GM23338 (cell line): ENCODE data around the gene RABL6. TPM values are rescaled to one million over a fixed set of nuclear protein-coding genes. Genes with fewer than 3 reads are reported as not detected.

ENCODE experiments used
- ATAC-seq: fragments of 200-7000 bp; cut with Tn5 transposase; 3 replicates; pipeline ENCODE4 v1.9.1; 2020
- DNase-seq: peaks from one replicate; pipeline ENCODE4 v3.0.0-alpha.2; 2015; ENCODE audit warnings: low spot score
- H2AFZ ChIP-seq: fragments of 200-600 bp; sonication (generic); 2 replicates; pipeline ENCODE4 v1.8.0; 2016; ENCODE audit warnings: antibody characterized with exemption, mild to moderate bottlenecking, moderate library complexity
- H3F3A ChIP-seq: fragments of 200-600 bp; sonication (generic); replicated peaks from 2 replicates; pipeline ENCODE4 v1.8.0; 2017; ENCODE audit warnings: antibody characterized with exemption, mixed run types, low read depth
- H3K27ac ChIP-seq: fragments of 200-600 bp; sonication (generic); 2 replicates; pipeline ENCODE4 v1.6.1; 2016; ENCODE audit warnings: low read depth
- H3K27me3 ChIP-seq: fragments of 200-600 bp; sonication (generic); 2 replicates; pipeline ENCODE4 v1.8.0; 2016; ENCODE audit warnings: mild to moderate bottlenecking, mixed run types, moderate library complexity; ENCODE audit not compliant: insufficient read depth
- H3K36me3 ChIP-seq: fragments of 200-600 bp; sonication (generic); 2 replicates; pipeline ENCODE4 v1.8.0; 2016; ENCODE audit warnings: mild to moderate bottlenecking; ENCODE audit not compliant: insufficient read depth
- H3K4me1 ChIP-seq: fragments of 200-600 bp; sonication (generic); 2 replicates; pipeline ENCODE4 v1.8.0; 2016; ENCODE audit warnings: mild to moderate bottlenecking, moderate library complexity; ENCODE audit not compliant: insufficient read depth
- H3K4me2 ChIP-seq: fragments of 200-600 bp; sonication (generic); 2 replicates; pipeline ENCODE4 v1.7.1; 2017; ENCODE audit warnings: mixed run types
- H3K4me3 ChIP-seq: fragments of 200-600 bp; sonication (generic); 2 replicates; pipeline ENCODE4 v1.6.1; 2016; ENCODE audit warnings: mixed run types
- H3K79me2 ChIP-seq: fragments of 200-600 bp; sonication (generic); replicated peaks from 2 replicates; pipeline ENCODE4 v1.8.0; 2017; ENCODE audit warnings: mild to moderate bottlenecking; ENCODE audit not compliant: insufficient read depth
- H3K9me2 ChIP-seq: fragments of 200-600 bp; sonication (generic); 2 replicates; pipeline ENCODE4 v1.8.0; 2017; ENCODE audit not compliant: insufficient read depth
- H4K20me1 ChIP-seq: fragments of 200-600 bp; sonication (generic); replicated peaks from 2 replicates; pipeline ENCODE4 v1.8.0; 2017; ENCODE audit warnings: mild to moderate bottlenecking; ENCODE audit not compliant: insufficient read depth
- H3K27ac Mint-ChIP-seq: 2 replicates; pipeline ENCODE4 v1.8.0; 2020; ENCODE audit warnings: inconsistent platforms, mild to moderate bottlenecking, moderate library complexity, mixed read lengths
- H3K27me3 Mint-ChIP-seq: 3 replicates; pipeline ENCODE4 v1.8.0; 2022; ENCODE audit warnings: low read depth, mild to moderate bottlenecking, moderate library complexity, mixed read lengths, inconsistent platforms; ENCODE audit not compliant: insufficient read depth, poor library complexity
- H3K36me3 Mint-ChIP-seq: 3 replicates; pipeline ENCODE4 v1.8.0; 2021; ENCODE audit warnings: low read depth, mild to moderate bottlenecking, inconsistent platforms, moderate library complexity, mixed read lengths
- H3K4me1 Mint-ChIP-seq: 3 replicates; pipeline ENCODE4 v1.8.0; 2020; ENCODE audit warnings: mild to moderate bottlenecking, inconsistent platforms, mixed read lengths
- H3K4me3 Mint-ChIP-seq: 3 replicates; pipeline ENCODE4 v1.8.0; 2021; ENCODE audit warnings: moderate library complexity, mild to moderate bottlenecking, inconsistent platforms, mixed read lengths
- H3K9me3 Mint-ChIP-seq: 3 replicates; pipeline ENCODE4 v1.8.0; 2020; ENCODE audit warnings: moderate library complexity, mild to moderate bottlenecking, inconsistent platforms, mixed read lengths
- NANOG ChIP-seq: IDR thresholded peaks from 2 replicates; pipeline ENCODE4 v1.6.1; 2016; ENCODE audit warnings: antibody characterized with exemption, borderline replicate concordance
- polyA plus RNA-seq: library from polyadenylated mRNA; unstranded; fragments of >200 nt; fragmentation: Nextera tagmentation; extraction: Ambion mirVana; gene quantifications from 2 replicates; pipeline ENCODE4 v1.2.1, GENCODE V29; 2016
- total RNA-seq: library from RNA; depleted of rRNA; stranded (reverse); fragments of >200 nt; shearing (Covaris generic); gene quantifications from 2 replicates; pipeline ENCODE4 v1.2.3, GENCODE V29; 2014
- TF ChIP-seq, protein P1 (sequence below): fragments of 250-450 bp; sonication (Bioruptor Pico); IDR thresholded peaks from 2 replicates; pipeline ENCODE4 v1.5.0; 2020; ENCODE audit warnings: mild to moderate bottlenecking, moderate library complexity
- TF ChIP-seq, protein P2 (sequence below): IDR thresholded peaks from one replicate; pipeline ENCODE4 v1.6.1; 2018; ENCODE audit warnings: antibody characterized with exemption; ENCODE audit not compliant: unreplicated experiment

Gene RABL6
- total and polyA plus RNA-seq, 2 experiments from 2014 or later: 59.1 to 127 TPM

DNA sequence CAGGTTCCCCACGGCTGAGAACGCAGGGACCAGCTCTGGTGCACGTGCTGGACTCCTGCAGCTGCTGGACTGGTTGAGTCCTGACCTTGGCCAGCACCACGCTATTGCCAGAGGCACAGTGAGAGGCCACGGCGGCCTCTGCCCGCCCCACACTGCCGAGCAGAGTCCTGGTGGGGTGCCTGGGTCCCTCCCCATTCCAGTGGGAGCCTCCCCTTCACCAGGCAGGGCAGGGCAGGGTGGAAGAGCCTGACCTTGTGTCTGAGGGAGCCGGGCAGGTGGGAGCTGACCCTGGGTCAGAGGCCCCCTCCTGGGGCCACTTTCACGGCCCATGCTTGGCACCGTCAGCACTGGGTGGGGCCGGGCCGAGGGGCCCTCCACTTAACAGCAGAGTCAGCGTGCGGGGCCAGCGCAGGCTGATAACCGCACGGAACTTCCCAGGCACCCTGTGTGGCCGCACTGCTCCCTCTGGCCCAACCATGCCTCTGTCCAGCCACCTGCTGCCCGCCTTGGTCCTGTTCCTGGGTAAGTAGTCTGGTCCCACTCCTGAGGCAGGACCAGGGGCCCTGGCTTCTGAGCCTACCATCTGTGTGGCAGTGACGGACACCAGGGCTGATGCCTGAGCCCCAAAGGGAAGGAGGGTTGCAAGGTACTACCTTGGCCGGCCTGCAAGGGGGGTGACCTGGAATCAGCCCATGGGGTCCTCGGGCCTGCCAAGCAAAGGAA is 44.4 kb downstream of the RABL6 start, which contains the start of gene MAMDC4:
Gene MAMDC4, plus strand, starts transcription at position 406 of the 723 bp plus-strand sequence. Its CDS starts 71 bp downstream, at position 477.
- Mint-ChIP-seq H3K4me1 (no peaks in the 10 kb centered on the region; the same call in 2 of the 3 replicates), H3K27me3 (peaks cover 16% of the 10 kb centered on the region), H3K4me3 (no peak within 1 kb of the TSS), H3K36me3 (peaks cover 2% of the 10 kb centered on the region; the same call in 2 of the 3 replicates), H3K27ac (no peak within 1 kb of the TSS), H3K9me3 (no peaks in the 10 kb centered on the region)
- Histone ChIP-seq H4K20me1 (0 out of 2 replicates have a peak, but pooled peaks cover 3% of the 10 kb centered on the region), H3K36me3 (no peaks in the 10 kb centered on the region; the same call in 1 of the 2 replicates), H3K79me2 (no peaks in the 10 kb centered on the region), H3K4me3 (no peak within 1 kb of the TSS), H2AFZ (no peak within 1 kb of the TSS), H3K4me2 (no peak within 1 kb of the TSS), H3K4me1 (no peaks in the 10 kb centered on the region; the same call in 1 of the 2 replicates), H3K9me2 (no peaks in the 10 kb centered on the region), H3K27ac (no peak within 1 kb of the TSS), H3K27me3 (no peaks in the 10 kb centered on the region), H3F3A (0 out of 2 replicates have a peak, but pooled peaks cover 5% of the 10 kb centered on the region)
- TF ChIP-seq NANOG: no peak
- TF ChIP-seq, protein P1, sequence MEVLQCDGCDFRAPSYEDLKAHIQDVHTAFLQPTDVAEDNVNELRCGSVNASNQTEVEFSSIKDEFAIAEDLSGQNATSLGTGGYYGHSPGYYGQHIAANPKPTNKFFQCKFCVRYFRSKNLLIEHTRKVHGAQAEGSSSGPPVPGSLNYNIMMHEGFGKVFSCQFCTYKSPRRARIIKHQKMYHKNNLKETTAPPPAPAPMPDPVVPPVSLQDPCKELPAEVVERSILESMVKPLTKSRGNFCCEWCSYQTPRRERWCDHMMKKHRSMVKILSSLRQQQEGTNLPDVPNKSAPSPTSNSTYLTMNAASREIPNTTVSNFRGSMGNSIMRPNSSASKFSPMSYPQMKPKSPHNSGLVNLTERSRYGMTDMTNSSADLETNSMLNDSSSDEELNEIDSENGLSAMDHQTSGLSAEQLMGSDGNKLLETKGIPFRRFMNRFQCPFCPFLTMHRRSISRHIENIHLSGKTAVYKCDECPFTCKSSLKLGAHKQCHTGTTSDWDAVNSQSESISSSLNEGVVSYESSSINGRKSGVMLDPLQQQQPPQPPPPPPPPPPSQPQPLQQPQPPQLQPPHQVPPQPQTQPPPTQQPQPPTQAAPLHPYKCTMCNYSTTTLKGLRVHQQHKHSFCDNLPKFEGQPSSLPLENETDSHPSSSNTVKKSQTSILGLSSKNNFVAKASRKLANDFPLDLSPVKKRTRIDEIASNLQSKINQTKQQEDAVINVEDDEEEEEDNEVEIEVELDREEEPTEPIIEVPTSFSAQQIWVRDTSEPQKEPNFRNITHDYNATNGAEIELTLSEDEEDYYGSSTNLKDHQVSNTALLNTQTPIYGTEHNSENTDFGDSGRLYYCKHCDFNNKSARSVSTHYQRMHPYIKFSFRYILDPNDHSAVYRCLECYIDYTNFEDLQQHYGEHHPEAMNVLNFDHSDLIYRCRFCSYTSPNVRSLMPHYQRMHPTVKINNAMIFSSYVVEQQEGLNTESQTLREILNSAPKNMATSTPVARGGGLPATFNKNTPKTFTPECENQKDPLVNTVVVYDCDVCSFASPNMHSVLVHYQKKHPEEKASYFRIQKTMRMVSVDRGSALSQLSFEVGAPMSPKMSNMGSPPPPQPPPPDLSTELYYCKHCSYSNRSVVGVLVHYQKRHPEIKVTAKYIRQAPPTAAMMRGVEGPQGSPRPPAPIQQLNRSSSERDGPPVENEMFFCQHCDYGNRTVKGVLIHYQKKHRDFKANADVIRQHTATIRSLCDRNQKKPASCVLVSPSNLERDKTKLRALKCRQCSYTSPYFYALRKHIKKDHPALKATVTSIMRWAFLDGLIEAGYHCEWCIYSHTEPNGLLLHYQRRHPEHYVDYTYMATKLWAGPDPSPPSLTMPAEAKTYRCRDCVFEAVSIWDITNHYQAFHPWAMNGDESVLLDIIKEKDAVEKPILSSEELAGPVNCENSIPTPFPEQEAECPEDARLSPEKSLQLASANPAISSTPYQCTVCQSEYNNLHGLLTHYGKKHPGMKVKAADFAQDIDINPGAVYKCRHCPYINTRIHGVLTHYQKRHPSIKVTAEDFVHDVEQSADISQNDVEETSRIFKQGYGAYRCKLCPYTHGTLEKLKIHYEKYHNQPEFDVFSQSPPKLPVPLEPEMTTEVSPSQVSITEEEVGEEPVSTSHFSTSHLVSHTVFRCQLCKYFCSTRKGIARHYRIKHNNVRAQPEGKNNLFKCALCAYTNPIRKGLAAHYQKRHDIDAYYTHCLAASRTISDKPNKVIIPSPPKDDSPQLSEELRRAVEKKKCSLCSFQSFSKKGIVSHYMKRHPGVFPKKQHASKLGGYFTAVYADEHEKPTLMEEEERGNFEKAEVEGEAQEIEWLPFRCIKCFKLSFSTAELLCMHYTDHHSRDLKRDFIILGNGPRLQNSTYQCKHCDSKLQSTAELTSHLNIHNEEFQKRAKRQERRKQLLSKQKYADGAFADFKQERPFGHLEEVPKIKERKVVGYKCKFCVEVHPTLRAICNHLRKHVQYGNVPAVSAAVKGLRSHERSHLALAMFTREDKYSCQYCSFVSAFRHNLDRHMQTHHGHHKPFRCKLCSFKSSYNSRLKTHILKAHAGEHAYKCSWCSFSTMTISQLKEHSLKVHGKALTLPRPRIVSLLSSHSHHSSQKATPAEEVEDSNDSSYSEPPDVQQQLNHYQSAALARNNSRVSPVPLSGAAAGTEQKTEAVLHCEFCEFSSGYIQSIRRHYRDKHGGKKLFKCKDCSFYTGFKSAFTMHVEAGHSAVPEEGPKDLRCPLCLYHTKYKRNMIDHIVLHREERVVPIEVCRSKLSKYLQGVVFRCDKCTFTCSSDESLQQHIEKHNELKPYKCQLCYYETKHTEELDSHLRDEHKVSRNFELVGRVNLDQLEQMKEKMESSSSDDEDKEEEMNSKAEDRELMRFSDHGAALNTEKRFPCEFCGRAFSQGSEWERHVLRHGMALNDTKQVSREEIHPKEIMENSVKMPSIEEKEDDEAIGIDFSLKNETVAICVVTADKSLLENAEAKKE (CRISPR knock-in tag): no peak
- TF ChIP-seq, protein P2, sequence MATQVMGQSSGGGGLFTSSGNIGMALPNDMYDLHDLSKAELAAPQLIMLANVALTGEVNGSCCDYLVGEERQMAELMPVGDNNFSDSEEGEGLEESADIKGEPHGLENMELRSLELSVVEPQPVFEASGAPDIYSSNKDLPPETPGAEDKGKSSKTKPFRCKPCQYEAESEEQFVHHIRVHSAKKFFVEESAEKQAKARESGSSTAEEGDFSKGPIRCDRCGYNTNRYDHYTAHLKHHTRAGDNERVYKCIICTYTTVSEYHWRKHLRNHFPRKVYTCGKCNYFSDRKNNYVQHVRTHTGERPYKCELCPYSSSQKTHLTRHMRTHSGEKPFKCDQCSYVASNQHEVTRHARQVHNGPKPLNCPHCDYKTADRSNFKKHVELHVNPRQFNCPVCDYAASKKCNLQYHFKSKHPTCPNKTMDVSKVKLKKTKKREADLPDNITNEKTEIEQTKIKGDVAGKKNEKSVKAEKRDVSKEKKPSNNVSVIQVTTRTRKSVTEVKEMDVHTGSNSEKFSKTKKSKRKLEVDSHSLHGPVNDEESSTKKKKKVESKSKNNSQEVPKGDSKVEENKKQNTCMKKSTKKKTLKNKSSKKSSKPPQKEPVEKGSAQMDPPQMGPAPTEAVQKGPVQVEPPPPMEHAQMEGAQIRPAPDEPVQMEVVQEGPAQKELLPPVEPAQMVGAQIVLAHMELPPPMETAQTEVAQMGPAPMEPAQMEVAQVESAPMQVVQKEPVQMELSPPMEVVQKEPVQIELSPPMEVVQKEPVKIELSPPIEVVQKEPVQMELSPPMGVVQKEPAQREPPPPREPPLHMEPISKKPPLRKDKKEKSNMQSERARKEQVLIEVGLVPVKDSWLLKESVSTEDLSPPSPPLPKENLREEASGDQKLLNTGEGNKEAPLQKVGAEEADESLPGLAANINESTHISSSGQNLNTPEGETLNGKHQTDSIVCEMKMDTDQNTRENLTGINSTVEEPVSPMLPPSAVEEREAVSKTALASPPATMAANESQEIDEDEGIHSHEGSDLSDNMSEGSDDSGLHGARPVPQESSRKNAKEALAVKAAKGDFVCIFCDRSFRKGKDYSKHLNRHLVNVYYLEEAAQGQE: no peak
- no peak for ATAC-seq
- DNase-seq: no peak
